RWPE1 (cell line): ENCODE data around the gene PTPN21.

ENCODE experiments used
- CTCF ChIA-PET: fragments of 350-600 bp; sonication (Branson Sonifier 250); formaldehyde crosslinking; extraction: SDS; loops from one replicate; lab custom pipeline; 2021; lab: Yijun Ruan, JAX
- POLR2A ChIA-PET: fragments of 400-600 bp; formaldehyde crosslinking; extraction: SDS; loops from one replicate; lab custom pipeline; 2020; ENCODE audit warnings: antibody characterized with exemption; ENCODE audit not compliant: low non-redundant PET; lab: Yijun Ruan, JAX
- DNase-seq: peaks from one replicate; pipeline ENCODE4 v3.0.0; 2012; ENCODE audit warnings: low spot score
- H3K27ac ChIP-seq: fragments of 450-650 bp; 2 replicates; pipeline ENCODE4 v1.5.1; 2017
- CTCF ChIP-seq: fragments of 450-650 bp; conservative IDR thresholded peaks from 2 replicates; pipeline ENCODE4 v1.5.1; 2017; ENCODE audit warnings: low read depth, mild to moderate bottlenecking

The PTPN21 gene

GRCh38 chr14:88568196-88568595, 13.4 kb upstream of the PTPN21 start:
- no peak for DNase-seq

GRCh38 chr14:88565427-88565826, 10.6 kb upstream of the PTPN21 start:
- no peak for DNase-seq
- CTCF ChIA-PET: no interaction called here
- POLR2A ChIA-PET: no interaction called here
- no peak overlapping the region for H3K27ac ChIP-seq
- no peak for TF ChIP-seq CTCF

More at GRCh38 chr14:88568196-88568595, 13.4 kb upstream of the PTPN21 start:
- TF ChIP-seq CTCF: no peak
- no peak overlapping the region for H3K27ac ChIP-seq
- POLR2A ChIA-PET: no interaction called here
- CTCF ChIA-PET: no interaction called here

- TF ChIP-seq CTCF: no peak
- DNase-seq: no peak
- ChIA-PET CTCF (no interaction called here), POLR2A (no interaction called here)
- H3K27ac ChIP-seq: no peak overlapping the region
Observed at GRCh38 chr14:88563845-88564244, 9.0 kb upstream of the PTPN21 start.

- H3K27ac ChIP-seq: peak within 1 kb of the TSS; percentile 93
- peak; percentile 87 for DNase-seq
- TF ChIP-seq CTCF: no peak
- POLR2A ChIA-PET: no interaction called here
- CTCF ChIA-PET: no interaction called here
Observed at GRCh38 chr14:88562831-88563686, 8.3 kb upstream of the PTPN21 start, which contains the start of gene ZC3H14. Gene ZC3H14, plus strand, starts transcription at chr14:88563037. Its CDS starts 97 bp downstream, at chr14:88563134.

- ChIA-PET POLR2A (no interaction called here), CTCF (no interaction called here)
- no peak for TF ChIP-seq CTCF
- no peak for DNase-seq
- peak overlapping the region; percentile 93 for H3K27ac ChIP-seq
Observed at GRCh38 chr14:88562532-88562830, 7.7 kb upstream of the PTPN21 start.

GRCh38 chr14:88559852-88560251, 5.0 kb upstream of the PTPN21 start:
- ChIA-PET POLR2A (no interaction called here), CTCF (interaction anchor here (0.6 to 1.5 kb wide), 10 partner anchors 8 to 545 kb away, joined by 3 to 13 read pairs (median 4); no protein-coding TSS in a partner anchor)
- TF ChIP-seq CTCF: no peak; the same call in 1 of the 2 replicates
- no peak overlapping the region for H3K27ac ChIP-seq
- DNase-seq: no peak
